CD4-positive, alpha-beta T cell treated with Interleukin-6 at 100 ng/mL for 8 hours (primary cell): Measurements from ENCODE around the gene C5orf46.
"Not testable (repeated sequence)": the region's sequence is repeated elsewhere in the genome, so short reads cannot be mapped to it uniquely, and the experiment has no call there.

Experiments used
- DNase-seq: peaks from one replicate; pipeline ENCODE4 v3.0.0-alpha.2; 2020; ENCODE audit warnings: mixed read lengths, low spot score

The C5orf46 gene

GRCh38 chr5:147893820-147894219, 12.5 kb downstream of the C5orf46 start:
- DNase-seq, result no peak

GRCh38 chr5:147892696-147893296, 13.5 kb downstream of the C5orf46 start:
- no peak for DNase-seq

GRCh38 chr5:147887930-147888329, 18.4 kb downstream of the C5orf46 start:
- no peak for DNase-seq

- DNase-seq, result no peak
These were observed 19.2 kb downstream of the C5orf46 start for GRCh38 chr5:147887026-147887627.

GRCh38 chr5:147882586-147883313, 23.6 kb downstream of the C5orf46 start:
- DNase-seq, result no peak

- no peak for DNase-seq
These were observed 25.9 kb downstream of the C5orf46 start for GRCh38 chr5:147880487-147880886.

GRCh38 chr5:147879784-147880183, 26.6 kb downstream of the C5orf46 start:
- DNase-seq, result no peak

GRCh38 chr5:147878066-147878759, 28.1 kb downstream of the C5orf46 start, which contains the start of gene SCGB3A2:
Gene SCGB3A2, plus strand, starts transcription at chr5:147878711. Its CDS starts 93 bp downstream, at chr5:147878804.
- DNase-seq, result no peak

GRCh38 chr5:147876626-147877025, 29.7 kb downstream of the C5orf46 start:
- no peak for DNase-seq

- no peak for DNase-seq
These were observed 30.2 kb downstream of the C5orf46 start for GRCh38 chr5:147876141-147876540.

- no peak for DNase-seq
These were observed 31.4 kb downstream of the C5orf46 start for GRCh38 chr5:147874910-147875367.

- not testable (repeated sequence) for DNase-seq
These were observed 32.0 kb downstream of the C5orf46 start for GRCh38 chr5:147874118-147874875.

GRCh38 chr5:147872744-147873435, 33.4 kb downstream of the C5orf46 start:
- DNase-seq, result not testable (repeated sequence)

- DNase-seq, result not testable (repeated sequence)
These were observed 34.3 kb downstream of the C5orf46 start for GRCh38 chr5:147871980-147872549.

- DNase-seq, result not testable (repeated sequence)
These were observed 36.4 kb downstream of the C5orf46 start for GRCh38 chr5:147869892-147870291.

GRCh38 chr5:147869112-147869511, 37.2 kb downstream of the C5orf46 start:
- DNase-seq, result no peak

- DNase-seq, result no peak
These were observed 42.7 kb downstream of the C5orf46 start for GRCh38 chr5:147863454-147864158.

GRCh38 chr5:147860641-147861025, 45.7 kb downstream of the C5orf46 start:
- DNase-seq, result no peak

GRCh38 chr5:147859962-147860640, 46.2 kb downstream of the C5orf46 start:
- no peak for DNase-seq
